ENCODE measurements around the gene NCK2. TPM values are rescaled to one million over a fixed set of nuclear protein-coding genes. Genes with fewer than 3 reads are reported as not detected.

NCK2 gene
- total RNA-seq, 1 experiment from 2014 or later = 75.4 TPM

DNA sequence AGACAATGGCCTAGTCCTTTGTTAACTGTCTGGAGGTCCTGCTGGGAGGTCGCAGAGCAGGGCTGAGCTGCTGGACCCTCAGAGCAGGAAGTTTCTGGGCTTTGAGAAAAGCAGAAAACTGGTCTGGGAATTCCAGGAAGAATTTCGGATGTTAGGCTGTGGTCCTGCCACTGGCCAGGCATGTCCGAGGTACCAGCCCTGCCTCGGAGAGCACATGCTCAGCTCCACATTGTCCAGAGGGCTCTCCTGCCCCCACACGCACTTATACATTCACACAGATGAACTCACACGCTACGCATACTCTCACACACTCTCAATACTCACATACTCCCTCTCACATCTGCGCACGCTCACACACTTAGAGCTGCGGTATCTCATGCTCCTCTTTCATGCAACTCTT is 146.1 kb downstream of the NCK2 start (continued):
- TF ChIP-seq, protein P1, sequence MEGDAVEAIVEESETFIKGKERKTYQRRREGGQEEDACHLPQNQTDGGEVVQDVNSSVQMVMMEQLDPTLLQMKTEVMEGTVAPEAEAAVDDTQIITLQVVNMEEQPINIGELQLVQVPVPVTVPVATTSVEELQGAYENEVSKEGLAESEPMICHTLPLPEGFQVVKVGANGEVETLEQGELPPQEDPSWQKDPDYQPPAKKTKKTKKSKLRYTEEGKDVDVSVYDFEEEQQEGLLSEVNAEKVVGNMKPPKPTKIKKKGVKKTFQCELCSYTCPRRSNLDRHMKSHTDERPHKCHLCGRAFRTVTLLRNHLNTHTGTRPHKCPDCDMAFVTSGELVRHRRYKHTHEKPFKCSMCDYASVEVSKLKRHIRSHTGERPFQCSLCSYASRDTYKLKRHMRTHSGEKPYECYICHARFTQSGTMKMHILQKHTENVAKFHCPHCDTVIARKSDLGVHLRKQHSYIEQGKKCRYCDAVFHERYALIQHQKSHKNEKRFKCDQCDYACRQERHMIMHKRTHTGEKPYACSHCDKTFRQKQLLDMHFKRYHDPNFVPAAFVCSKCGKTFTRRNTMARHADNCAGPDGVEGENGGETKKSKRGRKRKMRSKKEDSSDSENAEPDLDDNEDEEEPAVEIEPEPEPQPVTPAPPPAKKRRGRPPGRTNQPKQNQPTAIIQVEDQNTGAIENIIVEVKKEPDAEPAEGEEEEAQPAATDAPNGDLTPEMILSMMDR (IDR thresholded peaks at IDR 0.05) = no peak

DNA sequence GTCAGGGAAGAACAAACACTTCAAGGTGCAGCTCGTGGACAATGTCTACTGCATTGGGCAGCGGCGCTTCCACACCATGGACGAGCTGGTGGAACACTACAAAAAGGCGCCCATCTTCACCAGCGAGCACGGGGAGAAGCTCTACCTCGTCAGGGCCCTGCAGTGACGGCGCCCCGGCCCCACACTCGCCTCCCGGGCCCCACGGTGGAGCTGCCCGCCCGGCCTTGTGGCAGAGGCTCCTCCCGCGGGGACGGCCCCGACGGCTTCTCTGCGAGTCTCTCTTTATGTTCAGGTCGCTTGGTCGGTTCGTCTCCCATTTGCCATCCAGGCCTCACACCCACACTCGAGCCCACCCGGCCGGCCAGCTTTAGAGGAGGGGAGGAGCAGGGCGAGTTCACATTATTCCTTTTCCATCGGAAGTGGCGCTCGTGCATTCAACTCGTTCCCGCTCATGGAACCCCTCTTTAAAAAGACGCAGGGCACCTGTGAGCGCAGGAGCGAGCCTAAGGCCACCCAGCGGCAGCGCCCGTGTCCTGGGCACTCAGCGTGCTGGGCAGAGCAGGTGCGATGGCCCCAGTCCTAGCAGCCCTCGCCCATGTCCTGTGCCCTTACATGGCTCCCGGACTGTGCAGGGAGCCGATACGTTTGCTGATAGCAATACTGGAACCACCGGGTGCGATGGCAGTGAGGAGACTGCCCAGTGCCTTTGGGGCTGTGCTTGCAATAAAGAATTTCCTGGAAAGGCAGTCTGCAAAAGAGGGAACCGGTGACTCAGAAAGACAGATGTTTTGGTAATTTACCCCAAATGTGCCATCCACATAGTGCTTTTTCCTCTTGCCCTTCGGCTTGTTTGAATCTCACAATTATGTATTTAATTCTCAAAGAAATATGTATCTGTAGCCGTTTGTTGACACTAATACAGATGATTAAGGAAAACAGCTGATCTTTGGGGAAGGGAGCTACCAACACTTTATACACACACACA is 148.6 kb downstream of the NCK2 start:
- no peak for DNase-seq (ENCODE audit: low spot score)
- Mint-ChIP-seq H3K27ac (no peak overlapping the region), H3K9me3 (peaks cover 20% of the 10 kb centered on the region), H3K36me3 (peaks cover 38% of the 10 kb centered on the region), H3K27me3 (ENCODE audit: low read depth) (no peaks in the 10 kb centered on the region), H3K4me3 (no peak overlapping the region), H3K4me1 (peaks cover 10% of the 10 kb centered on the region)
- TF ChIP-seq, protein P2, sequence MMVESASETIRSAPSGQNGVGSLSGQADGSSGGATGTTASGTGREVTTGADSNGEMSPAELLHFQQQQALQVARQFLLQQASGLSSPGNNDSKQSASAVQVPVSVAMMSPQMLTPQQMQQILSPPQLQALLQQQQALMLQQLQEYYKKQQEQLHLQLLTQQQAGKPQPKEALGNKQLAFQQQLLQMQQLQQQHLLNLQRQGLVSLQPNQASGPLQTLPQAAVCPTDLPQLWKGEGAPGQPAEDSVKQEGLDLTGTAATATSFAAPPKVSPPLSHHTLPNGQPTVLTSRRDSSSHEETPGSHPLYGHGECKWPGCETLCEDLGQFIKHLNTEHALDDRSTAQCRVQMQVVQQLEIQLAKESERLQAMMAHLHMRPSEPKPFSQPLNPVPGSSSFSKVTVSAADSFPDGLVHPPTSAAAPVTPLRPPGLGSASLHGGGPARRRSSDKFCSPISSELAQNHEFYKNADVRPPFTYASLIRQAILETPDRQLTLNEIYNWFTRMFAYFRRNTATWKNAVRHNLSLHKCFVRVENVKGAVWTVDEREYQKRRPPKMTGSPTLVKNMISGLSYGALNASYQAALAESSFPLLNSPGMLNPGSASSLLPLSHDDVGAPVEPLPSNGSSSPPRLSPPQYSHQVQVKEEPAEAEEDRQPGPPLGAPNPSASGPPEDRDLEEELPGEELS (CRISPR knock-in tag; IDR thresholded peaks at IDR 0.05) = no peak
- ChIA-PET POLR2A (interaction anchor here (1.0 kb wide), 1 partner anchor 31 kb away, joined by 3 read pairs; no protein-coding TSS in a partner anchor), CTCF (no interaction called here)
- ATAC-seq = no peak

DNA sequence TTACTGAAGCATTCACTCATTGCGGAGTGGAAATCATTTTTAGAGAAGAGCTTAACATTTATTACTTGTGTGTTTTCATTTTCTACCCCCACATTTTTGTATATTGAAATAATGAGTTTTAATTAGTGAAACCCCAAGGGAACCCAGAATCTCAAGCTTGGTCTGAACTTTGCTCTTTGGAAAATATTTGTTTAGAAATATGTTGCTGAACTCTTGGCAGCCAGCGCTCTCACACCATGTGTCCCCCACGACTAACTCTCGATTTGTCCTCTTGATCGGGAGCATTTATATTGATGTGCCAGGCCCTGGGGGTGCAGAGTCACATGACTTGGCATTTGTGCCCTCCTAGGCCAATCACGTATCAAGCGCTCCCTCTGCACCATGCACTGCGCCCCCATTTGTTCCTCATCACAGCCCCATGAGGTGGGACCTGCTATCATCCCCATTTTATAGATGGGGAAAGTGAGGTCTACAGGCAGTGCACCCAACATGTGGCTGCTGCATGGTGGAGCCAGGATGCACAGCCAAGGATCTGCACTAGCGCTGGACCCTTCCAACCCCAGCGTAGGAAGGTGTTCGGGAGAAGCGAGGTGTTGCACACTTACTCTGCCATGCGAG is 149.7 kb downstream of the NCK2 start:
- Mint-ChIP-seq H3K36me3 (peaks cover 35% of the 10 kb centered on the region), H3K4me3 (no peak overlapping the region), H3K4me1 (peaks cover 10% of the 10 kb centered on the region), H3K9me3 (peaks cover 24% of the 10 kb centered on the region), H3K27ac (no peak overlapping the region), H3K27me3 (ENCODE audit: low read depth) (no peaks in the 10 kb centered on the region)
- ChIA-PET CTCF (no interaction called here), POLR2A (no interaction called here)
- TF ChIP-seq OVOL2 (CRISPR knock-in tag; IDR thresholded peaks at IDR 0.05; ENCODE audit: borderline replicate concordance) (no peak), HMGA2 (CRISPR knock-in tag; IDR thresholded peaks at IDR 0.05) (no peak), TCF7 (CRISPR knock-in tag; IDR thresholded peaks at IDR 0.05; ENCODE audit: low read depth) (no peak), RORB (CRISPR knock-in tag; IDR thresholded peaks at IDR 0.05) (no peak), TEAD4 (CRISPR knock-in tag; IDR thresholded peaks at IDR 0.05) (no peak), NR1H2 (CRISPR knock-in tag; IDR thresholded peaks at IDR 0.05) (no peak), RELA (CRISPR knock-in tag; IDR thresholded peaks at IDR 0.05; ENCODE audit: borderline replicate concordance) (no peak)
- TF ChIP-seq, protein P3, sequence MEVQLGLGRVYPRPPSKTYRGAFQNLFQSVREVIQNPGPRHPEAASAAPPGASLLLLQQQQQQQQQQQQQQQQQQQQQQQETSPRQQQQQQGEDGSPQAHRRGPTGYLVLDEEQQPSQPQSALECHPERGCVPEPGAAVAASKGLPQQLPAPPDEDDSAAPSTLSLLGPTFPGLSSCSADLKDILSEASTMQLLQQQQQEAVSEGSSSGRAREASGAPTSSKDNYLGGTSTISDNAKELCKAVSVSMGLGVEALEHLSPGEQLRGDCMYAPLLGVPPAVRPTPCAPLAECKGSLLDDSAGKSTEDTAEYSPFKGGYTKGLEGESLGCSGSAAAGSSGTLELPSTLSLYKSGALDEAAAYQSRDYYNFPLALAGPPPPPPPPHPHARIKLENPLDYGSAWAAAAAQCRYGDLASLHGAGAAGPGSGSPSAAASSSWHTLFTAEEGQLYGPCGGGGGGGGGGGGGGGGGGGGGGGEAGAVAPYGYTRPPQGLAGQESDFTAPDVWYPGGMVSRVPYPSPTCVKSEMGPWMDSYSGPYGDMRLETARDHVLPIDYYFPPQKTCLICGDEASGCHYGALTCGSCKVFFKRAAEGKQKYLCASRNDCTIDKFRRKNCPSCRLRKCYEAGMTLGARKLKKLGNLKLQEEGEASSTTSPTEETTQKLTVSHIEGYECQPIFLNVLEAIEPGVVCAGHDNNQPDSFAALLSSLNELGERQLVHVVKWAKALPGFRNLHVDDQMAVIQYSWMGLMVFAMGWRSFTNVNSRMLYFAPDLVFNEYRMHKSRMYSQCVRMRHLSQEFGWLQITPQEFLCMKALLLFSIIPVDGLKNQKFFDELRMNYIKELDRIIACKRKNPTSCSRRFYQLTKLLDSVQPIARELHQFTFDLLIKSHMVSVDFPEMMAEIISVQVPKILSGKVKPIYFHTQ (CRISPR knock-in tag; IDR thresholded peaks at IDR 0.05) = no peak
- TF ChIP-seq, protein P4, sequence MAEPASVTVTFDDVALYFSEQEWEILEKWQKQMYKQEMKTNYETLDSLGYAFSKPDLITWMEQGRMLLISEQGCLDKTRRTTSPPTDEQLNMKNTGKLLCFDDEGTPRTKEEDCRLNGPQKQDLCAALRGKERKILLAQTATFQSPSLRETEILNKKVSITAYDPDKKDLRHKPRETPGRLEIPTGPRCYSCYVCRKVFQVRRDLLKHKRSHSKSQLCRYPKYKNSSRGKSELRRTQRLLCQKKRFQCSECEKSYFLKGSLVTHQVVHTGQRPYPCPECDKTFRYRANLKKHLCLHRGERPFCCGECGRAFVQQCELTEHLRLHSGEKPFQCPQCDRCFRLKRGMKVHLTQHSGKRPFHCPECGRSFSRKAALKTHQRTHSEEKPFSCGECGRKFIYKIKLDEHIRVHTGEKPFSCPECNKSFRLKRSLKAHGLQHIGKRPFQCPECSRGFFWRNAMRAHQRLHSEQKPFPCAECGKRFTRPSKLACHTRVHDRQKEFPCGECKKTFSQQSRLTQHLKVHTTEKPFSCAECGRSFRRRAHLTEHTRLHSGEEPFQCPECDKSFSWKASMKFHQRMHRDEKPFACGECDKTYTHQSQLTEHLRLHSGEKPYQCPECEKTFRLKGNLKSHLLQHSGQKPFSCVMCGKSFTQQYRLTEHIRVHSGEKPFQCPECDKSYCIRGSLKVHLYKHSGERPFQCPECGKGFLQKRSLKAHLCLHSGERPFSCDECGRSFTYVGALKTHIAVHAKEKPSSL (CRISPR knock-in tag; conservative IDR thresholded peaks at IDR 0.05) = no peak
- TF ChIP-seq, protein P5, sequence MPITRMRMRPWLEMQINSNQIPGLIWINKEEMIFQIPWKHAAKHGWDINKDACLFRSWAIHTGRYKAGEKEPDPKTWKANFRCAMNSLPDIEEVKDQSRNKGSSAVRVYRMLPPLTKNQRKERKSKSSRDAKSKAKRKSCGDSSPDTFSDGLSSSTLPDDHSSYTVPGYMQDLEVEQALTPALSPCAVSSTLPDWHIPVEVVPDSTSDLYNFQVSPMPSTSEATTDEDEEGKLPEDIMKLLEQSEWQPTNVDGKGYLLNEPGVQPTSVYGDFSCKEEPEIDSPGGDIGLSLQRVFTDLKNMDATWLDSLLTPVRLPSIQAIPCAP (CRISPR knock-in tag; IDR thresholded peaks at IDR 0.05) = no peak
- ATAC-seq = no peak
- DNase-seq (ENCODE audit: low spot score) = no peak

All from WTC11 (cell line).